ENCODE measurements around the gene RNF121.

RNF121 gene

GRCh38 chr11:72006309-72007088 lies 77.7 kb downstream of the RNF121 start:
- no peak for DNase-seq

- no peak for DNase-seq
Measured at GRCh38 chr11:72007089-72007476, 78.2 kb downstream of the RNF121 start.

GRCh38 chr11:72007587-72007986 lies 78.7 kb downstream of the RNF121 start:
- no peak for DNase-seq

GRCh38 chr11:72008728-72009127 lies 79.9 kb downstream of the RNF121 start:
- DNase-seq, result no peak

- DNase-seq, result no peak
Measured at GRCh38 chr11:72009156-72009555, 80.3 kb downstream of the RNF121 start.

- DNase-seq, result no peak
Measured at GRCh38 chr11:72010529-72011233, 81.8 kb downstream of the RNF121 start.

GRCh38 chr11:72012091-72012630 lies 83.3 kb downstream of the RNF121 start:
- DNase-seq, result no peak

GRCh38 chr11:72012897-72013721 lies 84.3 kb downstream of the RNF121 start:
- no peak for DNase-seq

GRCh38 chr11:72013765-72014711 lies 85.2 kb downstream of the RNF121 start:
- DNase-seq, result no peak

GRCh38 chr11:72014761-72015320 lies 86.0 kb downstream of the RNF121 start:
- no peak for DNase-seq

GRCh38 chr11:72015511-72016061 lies 86.7 kb downstream of the RNF121 start:
- DNase-seq, result no peak

- no peak for DNase-seq
Measured at GRCh38 chr11:72018171-72018570, 89.3 kb downstream of the RNF121 start.

- no peak for DNase-seq
Measured at GRCh38 chr11:72023335-72023734, 94.5 kb downstream of the RNF121 start.

- DNase-seq, result no peak
Measured at GRCh38 chr11:72024069-72024754, 95.4 kb downstream of the RNF121 start.

- DNase-seq, result no peak
Measured at GRCh38 chr11:72026090-72026489, 97.2 kb downstream of the RNF121 start.

GRCh38 chr11:72030472-72031045 lies 101.7 kb downstream of the RNF121 start:
- DNase-seq, result no peak

GRCh38 chr11:72036687-72037086 lies 107.8 kb downstream of the RNF121 start:
- DNase-seq, result no peak

GRCh38 chr11:72037554-72038311 lies 108.9 kb downstream of the RNF121 start:
- DNase-seq, result no peak

- no peak for DNase-seq
Measured at GRCh38 chr11:72038491-72038890, 109.6 kb downstream of the RNF121 start.
